Neural cell (in vitro differentiated cells): ENCODE measurements around the gene CRIM1. TPM values are rescaled to one million over a fixed set of nuclear protein-coding genes. Genes with fewer than 3 reads are reported as not detected.

Source experiments
- H2AFZ ChIP-seq: fragments of 200-600, 300-800 bp; sonication (generic), shearing (Covaris generic); 2 replicates; pipeline ENCODE4 v1.6.0; 2014; ENCODE audit warnings: low read depth, mild to moderate bottlenecking, antibody characterized with exemption, low read length, moderate library complexity
- H3F3A ChIP-seq: fragments of 200-600 bp; shearing (Covaris generic); 2 replicates; pipeline ENCODE4 v1.6.1; 2016; ENCODE audit warnings: mild to moderate bottlenecking, moderate library complexity, mixed read lengths, antibody characterized with exemption, low read length; ENCODE audit not compliant: insufficient read depth, poor library complexity, severe bottlenecking
- H3K27ac ChIP-seq: fragments of 200-600, 300-800 bp; sonication (generic), shearing (Covaris generic); 2 replicates; pipeline ENCODE4 v1.5.1; 2014; ENCODE audit warnings: mild to moderate bottlenecking, low read length, moderate library complexity
- H3K27me3 ChIP-seq: fragments of 300-800, 200-600 bp; sonication (generic), shearing (Covaris generic); 2 replicates; pipeline ENCODE4 v1.6.0; 2014; ENCODE audit warnings: mild to moderate bottlenecking, low read depth, low read length, moderate library complexity; ENCODE audit not compliant: insufficient read depth
- H3K36me3 ChIP-seq: fragments of 300-800, 200-600 bp; sonication (generic), shearing (Covaris generic); 2 replicates; pipeline ENCODE4 v1.5.1; 2014; ENCODE audit warnings: mild to moderate bottlenecking, antibody characterized with exemption, low read length, moderate library complexity; ENCODE audit not compliant: insufficient read depth
- H3K4me2 ChIP-seq: fragments of 300-800, 200-600 bp; sonication (generic), shearing (Covaris generic); 2 replicates; pipeline ENCODE4 v1.6.0; 2014; ENCODE audit warnings: mild to moderate bottlenecking, low read length
- H3K4me3 ChIP-seq: fragments of 300-800, 200-600 bp; sonication (generic), shearing (Covaris generic); 2 replicates; pipeline ENCODE4 v1.5.1; 2014; ENCODE audit warnings: mild to moderate bottlenecking, low read length, moderate library complexity
- H3K79me2 ChIP-seq: fragments of 200-600 bp; shearing (Covaris generic); replicated peaks from 2 replicates; pipeline ENCODE4 v1.6.0; 2014; ENCODE audit warnings: mild to moderate bottlenecking, low read length, moderate library complexity; ENCODE audit not compliant: insufficient read depth
- H3K9ac ChIP-seq: fragments of 300-800, 200-600 bp; sonication (generic), shearing (Covaris generic); 2 replicates; pipeline ENCODE4 v1.6.1; 2016; ENCODE audit warnings: mild to moderate bottlenecking, low read length, mixed read lengths
- H3K9me2 ChIP-seq: fragments of 200-600 bp; shearing (Covaris generic); 2 replicates; pipeline ENCODE4 v1.6.1; 2016; ENCODE audit warnings: mild to moderate bottlenecking, low read length, mixed read lengths; ENCODE audit not compliant: insufficient read depth
- H3K9me3 ChIP-seq: fragments of 200-600, 300-800 bp; sonication (generic), shearing (Covaris generic); 2 replicates; pipeline ENCODE4 v1.6.1; 2016; ENCODE audit warnings: mild to moderate bottlenecking, mixed run types, low read length, moderate library complexity, mixed read lengths
- H4K20me1 ChIP-seq: fragments of 200-600 bp; shearing (Covaris generic); 2 replicates; pipeline ENCODE4 v1.6.1; 2016; ENCODE audit warnings: mild to moderate bottlenecking, mixed run types; ENCODE audit not compliant: insufficient read depth
- EP300 ChIP-seq: fragments of 450-650 bp; conservative IDR thresholded peaks from 2 replicates; pipeline ENCODE4 v1.6.1; 2014; ENCODE audit warnings: antibody characterized with exemption, mild to moderate bottlenecking, moderate library complexity; ENCODE audit not compliant: poor library complexity, severe bottlenecking
- EZH2 ChIP-seq: fragments of 200-600, 300-800 bp; shearing (Covaris generic), sonication (generic); IDR thresholded peaks from 2 replicates; pipeline ENCODE4 v1.6.1; 2014; ENCODE audit warnings: antibody characterized with exemption, low read length, borderline replicate concordance, mild to moderate bottlenecking; ENCODE audit not compliant: insufficient read depth, poor library complexity, severe bottlenecking
- MXI1 ChIP-seq: fragments of 450-650 bp; conservative IDR thresholded peaks from 2 replicates; pipeline ENCODE4 v1.6.1; 2014; ENCODE audit warnings: antibody characterized with exemption, mild to moderate bottlenecking; ENCODE audit not compliant: poor library complexity, severe bottlenecking
- POLR2AphosphoS5 ChIP-seq: IDR thresholded peaks from 2 replicates; pipeline ENCODE4 v1.6.1; 2012
- RAD21 ChIP-seq: fragments of 450-650 bp; conservative IDR thresholded peaks from 2 replicates; pipeline ENCODE4 v1.6.1; 2014; ENCODE audit warnings: antibody characterized with exemption, mild to moderate bottlenecking, moderate library complexity
- SMC3 ChIP-seq: fragments of 450-650 bp; conservative IDR thresholded peaks from 2 replicates; pipeline ENCODE4 v1.6.1; 2014; ENCODE audit warnings: antibody characterized with exemption, mild to moderate bottlenecking, moderate library complexity; ENCODE audit not compliant: poor library complexity
- TAF1 ChIP-seq: IDR thresholded peaks from 2 replicates; pipeline ENCODE4 v1.6.1; 2012; ENCODE audit warnings: low read depth
- polyA plus RNA-seq: library from polyadenylated mRNA; depleted of rRNA; stranded (reverse); fragments of >200 nt; gene quantifications from 2 replicates; pipeline ENCODE4 v1.2.3, GENCODE V29; 2014
- TF ChIP-seq, protein P1 (sequence below): IDR thresholded peaks from 2 replicates; pipeline ENCODE4 v1.6.1; 2012; ENCODE audit warnings: borderline replicate concordance
- TF ChIP-seq, protein P2 (sequence below): fragments of 450-650 bp; IDR thresholded peaks from 2 replicates; pipeline ENCODE4 v1.5.1; 2014; ENCODE audit warnings: antibody characterized with exemption, mild to moderate bottlenecking, moderate library complexity; ENCODE audit not compliant: poor library complexity, severe bottlenecking

CRIM1 gene
- polyA plus RNA-seq, 1 donor from 2014 or later = 6.7 TPM

- no peaks in the 10 kb centered on the region for H3K9me2 ChIP-seq
- no peaks in the 10 kb centered on the region for H3K9me3 ChIP-seq
- no peaks in the 10 kb centered on the region for H3F3A ChIP-seq
- H3K9ac ChIP-seq = no peak overlapping the region
- no peak overlapping the region for H3K4me3 ChIP-seq
- H2AFZ ChIP-seq = no peak overlapping the region
- no peaks in the 10 kb centered on the region for H3K79me2 ChIP-seq
- H3K27ac ChIP-seq = no peak overlapping the region
- no peaks in the 10 kb centered on the region for H3K36me3 ChIP-seq
- H3K27me3 ChIP-seq = no peaks in the 10 kb centered on the region
- TF ChIP-seq EP300 = no peak
- TF ChIP-seq, protein P1, sequence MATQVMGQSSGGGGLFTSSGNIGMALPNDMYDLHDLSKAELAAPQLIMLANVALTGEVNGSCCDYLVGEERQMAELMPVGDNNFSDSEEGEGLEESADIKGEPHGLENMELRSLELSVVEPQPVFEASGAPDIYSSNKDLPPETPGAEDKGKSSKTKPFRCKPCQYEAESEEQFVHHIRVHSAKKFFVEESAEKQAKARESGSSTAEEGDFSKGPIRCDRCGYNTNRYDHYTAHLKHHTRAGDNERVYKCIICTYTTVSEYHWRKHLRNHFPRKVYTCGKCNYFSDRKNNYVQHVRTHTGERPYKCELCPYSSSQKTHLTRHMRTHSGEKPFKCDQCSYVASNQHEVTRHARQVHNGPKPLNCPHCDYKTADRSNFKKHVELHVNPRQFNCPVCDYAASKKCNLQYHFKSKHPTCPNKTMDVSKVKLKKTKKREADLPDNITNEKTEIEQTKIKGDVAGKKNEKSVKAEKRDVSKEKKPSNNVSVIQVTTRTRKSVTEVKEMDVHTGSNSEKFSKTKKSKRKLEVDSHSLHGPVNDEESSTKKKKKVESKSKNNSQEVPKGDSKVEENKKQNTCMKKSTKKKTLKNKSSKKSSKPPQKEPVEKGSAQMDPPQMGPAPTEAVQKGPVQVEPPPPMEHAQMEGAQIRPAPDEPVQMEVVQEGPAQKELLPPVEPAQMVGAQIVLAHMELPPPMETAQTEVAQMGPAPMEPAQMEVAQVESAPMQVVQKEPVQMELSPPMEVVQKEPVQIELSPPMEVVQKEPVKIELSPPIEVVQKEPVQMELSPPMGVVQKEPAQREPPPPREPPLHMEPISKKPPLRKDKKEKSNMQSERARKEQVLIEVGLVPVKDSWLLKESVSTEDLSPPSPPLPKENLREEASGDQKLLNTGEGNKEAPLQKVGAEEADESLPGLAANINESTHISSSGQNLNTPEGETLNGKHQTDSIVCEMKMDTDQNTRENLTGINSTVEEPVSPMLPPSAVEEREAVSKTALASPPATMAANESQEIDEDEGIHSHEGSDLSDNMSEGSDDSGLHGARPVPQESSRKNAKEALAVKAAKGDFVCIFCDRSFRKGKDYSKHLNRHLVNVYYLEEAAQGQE = no peak
- no peak overlapping the region for H3K4me2 ChIP-seq
- H4K20me1 ChIP-seq = no peaks in the 10 kb centered on the region
These were observed 212.3 kb downstream of the CRIM1 start for GRCh38 chr2:36567711-36568408.

DNA sequence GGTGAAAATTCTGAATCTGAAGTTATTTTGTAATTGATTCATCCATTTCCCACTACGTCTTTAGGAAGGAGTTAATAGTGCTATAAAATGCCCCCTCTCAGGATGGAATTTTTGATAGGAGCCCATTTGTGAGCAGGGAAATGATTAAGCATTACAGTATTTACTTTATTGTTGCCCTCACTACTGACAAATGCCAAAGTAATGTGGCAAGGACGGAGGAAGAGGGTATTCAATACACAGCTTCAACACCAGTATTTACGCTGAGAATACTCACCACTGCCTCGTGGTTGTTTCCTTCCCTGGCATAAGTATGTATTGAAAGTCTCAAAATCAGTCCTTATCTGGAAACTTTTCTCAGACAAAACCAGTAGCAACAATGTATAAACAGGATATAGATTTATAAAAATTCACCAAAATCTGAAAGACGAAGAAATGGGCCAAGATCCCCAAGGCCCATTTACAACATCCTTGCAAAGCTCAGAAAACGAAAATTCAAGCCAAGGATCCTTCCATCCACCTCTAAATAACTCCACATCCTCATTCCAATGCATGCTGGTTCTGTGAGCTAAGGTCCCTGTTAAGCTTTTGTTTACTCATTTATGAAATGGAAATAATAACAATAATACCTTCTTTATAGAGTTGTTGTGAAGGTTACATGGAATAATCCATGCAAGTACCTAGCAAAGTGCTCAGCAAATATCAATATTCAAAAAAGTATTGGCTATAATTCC is 213.1 kb downstream of the CRIM1 start:
- no peaks in the 10 kb centered on the region for H3K9me2 ChIP-seq
- H3K4me3 ChIP-seq = no peak overlapping the region
- H3F3A ChIP-seq = no peaks in the 10 kb centered on the region
- H3K9me3 ChIP-seq = no peaks in the 10 kb centered on the region
- no peaks in the 10 kb centered on the region for H4K20me1 ChIP-seq
- H3K4me2 ChIP-seq = no peak overlapping the region
- no peaks in the 10 kb centered on the region for H3K27me3 ChIP-seq
- no peaks in the 10 kb centered on the region for H3K79me2 ChIP-seq
- TF ChIP-seq, protein P1 = no peak
- TF ChIP-seq, protein P2, sequence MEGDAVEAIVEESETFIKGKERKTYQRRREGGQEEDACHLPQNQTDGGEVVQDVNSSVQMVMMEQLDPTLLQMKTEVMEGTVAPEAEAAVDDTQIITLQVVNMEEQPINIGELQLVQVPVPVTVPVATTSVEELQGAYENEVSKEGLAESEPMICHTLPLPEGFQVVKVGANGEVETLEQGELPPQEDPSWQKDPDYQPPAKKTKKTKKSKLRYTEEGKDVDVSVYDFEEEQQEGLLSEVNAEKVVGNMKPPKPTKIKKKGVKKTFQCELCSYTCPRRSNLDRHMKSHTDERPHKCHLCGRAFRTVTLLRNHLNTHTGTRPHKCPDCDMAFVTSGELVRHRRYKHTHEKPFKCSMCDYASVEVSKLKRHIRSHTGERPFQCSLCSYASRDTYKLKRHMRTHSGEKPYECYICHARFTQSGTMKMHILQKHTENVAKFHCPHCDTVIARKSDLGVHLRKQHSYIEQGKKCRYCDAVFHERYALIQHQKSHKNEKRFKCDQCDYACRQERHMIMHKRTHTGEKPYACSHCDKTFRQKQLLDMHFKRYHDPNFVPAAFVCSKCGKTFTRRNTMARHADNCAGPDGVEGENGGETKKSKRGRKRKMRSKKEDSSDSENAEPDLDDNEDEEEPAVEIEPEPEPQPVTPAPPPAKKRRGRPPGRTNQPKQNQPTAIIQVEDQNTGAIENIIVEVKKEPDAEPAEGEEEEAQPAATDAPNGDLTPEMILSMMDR = no peak
- no peak for TF ChIP-seq EZH2
- no peak for TF ChIP-seq POLR2AphosphoS5
- TF ChIP-seq MXI1 = no peak
- TF ChIP-seq EP300 = no peak
- TF ChIP-seq SMC3 = no peak
- TF ChIP-seq RAD21 = no peak
- no peak for TF ChIP-seq TAF1
- H3K9ac ChIP-seq = no peak overlapping the region
- H2AFZ ChIP-seq = no peak overlapping the region
- no peaks in the 10 kb centered on the region for H3K36me3 ChIP-seq
- no peak overlapping the region for H3K27ac ChIP-seq
